NCI-H1436 (cell line): ENCODE data around the gene LTA.
"Not testable (repeated sequence)": the region's sequence is repeated elsewhere in the genome, so short reads cannot be mapped to it uniquely, and the experiment has no call there.

Experiments
- DNase-seq: peaks from one replicate; lab custom pipeline; 2025; lab: John Stamatoyannopoulos, UW

Gene LTA

DNA sequence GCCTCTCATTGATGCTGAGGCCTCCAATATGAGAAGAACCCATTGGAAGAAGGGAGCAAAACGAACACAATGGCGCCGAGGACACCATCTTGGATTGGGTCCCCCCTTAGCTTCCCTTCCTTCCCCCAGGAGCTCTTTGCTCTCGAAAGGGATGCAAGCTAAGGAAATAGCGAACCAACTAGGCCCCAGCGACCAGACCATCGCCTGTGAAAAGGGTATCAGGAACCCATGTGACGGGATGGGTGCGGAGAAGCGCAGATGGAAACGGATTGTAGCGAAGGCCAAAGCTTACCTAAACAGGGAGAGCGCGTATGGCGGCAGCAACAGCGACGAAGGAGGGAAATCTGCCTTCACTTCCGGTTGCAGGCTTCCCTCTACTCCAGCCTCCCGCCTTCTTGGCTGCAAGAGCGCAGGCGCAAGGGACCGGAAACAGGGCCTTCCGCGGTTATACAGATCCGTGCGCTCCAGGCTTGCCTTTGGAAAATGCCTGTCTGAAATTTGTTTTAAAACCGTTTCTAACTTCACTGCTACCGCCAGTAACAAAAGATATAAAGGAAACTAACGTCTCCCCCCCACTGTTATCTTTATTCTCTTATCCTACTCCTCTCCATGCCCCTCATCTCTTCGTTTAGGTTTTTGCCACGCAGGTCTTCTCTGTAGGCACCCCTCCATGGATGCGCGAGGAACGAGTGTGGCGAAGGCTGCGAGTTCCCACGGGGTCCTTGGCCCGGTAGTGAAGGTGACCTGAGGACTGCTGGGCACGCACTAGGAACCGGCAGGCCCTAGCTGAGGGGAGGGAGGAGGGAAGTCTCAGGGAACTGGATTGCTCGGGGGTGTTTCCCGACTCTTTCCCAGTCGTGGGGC, 30.2 kb upstream of the LTA start, which contains the start of gene DDX39B:
Gene DDX39B, minus strand, starts transcription at position 346 of the 864 bp plus-strand sequence. CDS start 1,471 bp downstream, outside the sequence.
- DNase-seq, result peak; percentile 97

DNA sequence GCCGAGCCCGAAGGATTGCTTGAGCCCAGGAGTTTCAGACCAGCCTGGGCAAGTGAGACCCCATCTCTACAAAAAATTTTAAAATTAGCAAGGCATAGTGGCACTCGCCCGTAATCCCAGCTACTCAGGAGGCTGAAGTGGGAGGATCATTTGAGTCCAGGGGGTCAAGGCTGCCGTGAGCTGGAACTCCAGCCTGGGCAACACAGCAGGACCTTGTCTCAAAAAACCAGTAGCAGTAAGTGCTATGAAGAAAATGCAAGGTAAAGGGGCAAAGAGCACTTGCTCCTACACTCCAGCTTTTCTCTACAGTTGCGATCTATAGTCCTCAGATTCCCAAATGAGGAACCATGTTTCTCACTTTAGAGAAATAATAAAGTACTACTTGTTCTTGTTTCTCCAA, 28.4 kb upstream of the LTA start:
- no peak for DNase-seq

DNA sequence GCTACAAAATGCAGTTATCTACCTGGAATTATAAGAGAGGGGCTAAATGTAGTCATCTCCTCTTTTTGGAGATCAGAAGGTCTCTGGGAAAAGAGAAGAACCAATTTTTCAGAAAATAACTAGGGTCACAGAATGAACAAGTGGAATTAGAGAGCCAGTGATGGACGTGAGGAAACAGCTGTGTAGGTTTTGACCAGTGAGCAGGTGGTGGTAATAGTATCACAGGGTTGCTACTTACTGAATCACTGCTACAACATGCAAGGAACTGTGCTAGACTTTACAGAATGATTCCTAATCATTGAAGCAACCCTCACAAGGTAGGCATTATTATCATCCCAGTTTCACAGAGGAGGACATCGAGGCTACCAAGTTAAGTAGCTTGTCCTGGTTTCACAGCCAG, 27.4 kb upstream of the LTA start:
- no peak for DNase-seq

DNA sequence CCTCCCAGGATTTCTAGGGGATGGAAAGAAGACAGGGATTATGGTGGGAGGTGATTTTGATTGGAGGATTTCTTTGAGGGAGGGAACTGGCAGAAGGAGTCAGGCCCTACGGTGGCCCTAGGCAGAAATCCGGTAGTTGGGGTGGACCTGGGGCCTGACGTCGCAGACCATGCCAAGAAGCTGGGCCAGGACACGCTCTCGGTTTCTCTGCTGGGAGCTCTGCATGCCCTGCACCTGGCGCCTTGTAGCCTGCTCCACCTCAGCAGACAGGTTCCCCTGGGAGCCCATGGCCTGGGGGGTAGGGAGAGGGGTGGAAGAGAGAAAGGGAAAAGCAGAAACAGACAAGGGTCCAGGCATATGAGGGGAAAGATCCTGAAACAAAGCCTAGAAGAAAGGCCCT, 26.8 kb upstream of the LTA start:
- DNase-seq, result no peak

DNA sequence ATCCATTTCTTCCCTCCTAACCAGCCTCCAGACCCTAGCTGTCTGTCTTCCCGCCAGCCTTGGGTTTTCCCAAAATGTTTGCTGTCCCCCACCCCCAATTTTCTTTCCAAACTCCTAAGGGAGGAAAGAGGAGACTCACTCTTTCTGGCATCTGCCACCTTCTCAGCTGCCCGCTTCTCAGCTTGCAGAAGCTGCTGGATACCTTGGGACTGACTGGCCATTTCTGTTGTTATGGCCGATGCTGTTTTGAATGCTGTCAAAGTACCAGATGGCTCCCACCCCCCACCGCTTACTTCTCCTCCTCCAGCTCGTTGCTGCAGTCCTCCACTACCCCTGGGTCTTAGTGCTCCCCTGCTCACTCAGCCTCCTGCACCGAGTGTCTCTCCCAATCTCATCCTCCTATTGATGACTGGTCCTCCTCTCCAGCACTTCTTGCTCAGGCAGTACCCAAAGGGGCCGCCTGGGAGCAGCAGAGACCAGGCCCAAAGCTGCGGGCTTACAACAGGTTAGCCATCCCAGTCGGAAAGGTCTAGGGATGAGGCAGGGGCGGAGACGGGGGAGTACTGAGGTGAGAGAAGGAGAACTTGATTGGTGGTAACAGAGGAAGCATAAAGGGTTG, 25.6 kb upstream of the LTA start, which contains the start of gene ATP6V1G2:
Gene ATP6V1G2, minus strand, starts transcription at position 270 of the 619 bp plus-strand sequence. Its CDS starts 49 bp downstream, at position 221.
- DNase-seq, result peak; percentile 90

DNA sequence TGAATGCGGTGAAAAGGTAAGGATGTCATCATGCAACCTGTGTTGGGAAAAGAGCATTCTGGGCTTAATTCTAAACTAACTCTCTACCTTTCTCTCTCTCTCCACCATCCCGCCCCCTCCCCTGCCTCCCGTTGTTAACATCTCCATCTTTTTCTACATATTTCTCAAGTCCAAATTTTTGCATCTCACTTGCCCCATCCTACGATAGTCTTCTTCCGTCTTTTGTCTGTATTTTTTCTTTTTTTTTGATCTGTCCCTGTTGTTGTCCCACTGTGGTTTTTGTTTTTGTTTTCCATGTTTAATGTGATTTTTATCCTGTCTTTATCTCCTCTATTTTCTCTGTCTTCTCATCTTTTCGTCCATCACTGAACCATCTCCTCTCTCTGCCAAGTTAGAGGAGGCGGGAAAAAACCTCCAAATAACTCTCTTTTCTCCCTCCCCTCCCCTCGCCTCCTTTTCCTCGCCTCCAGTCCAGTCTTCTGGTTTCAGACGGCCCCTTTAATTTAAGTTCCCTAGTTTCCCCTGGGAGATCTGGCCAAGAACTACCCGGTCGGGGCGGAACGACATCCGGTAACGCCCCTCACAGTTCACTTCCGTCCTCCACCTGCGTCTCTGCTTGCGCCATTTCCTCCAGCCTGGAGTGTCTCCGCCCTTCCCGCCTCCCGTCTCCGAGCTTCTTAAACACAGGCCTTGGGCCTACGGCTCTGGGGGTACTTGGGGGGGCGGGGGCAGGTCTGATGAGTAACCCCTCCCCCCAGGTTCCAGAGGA, 24.9 kb upstream of the LTA start, which contains the start of gene NFKBIL1:
Gene NFKBIL1, plus strand, starts transcription at position 651 of the 769 bp plus-strand sequence. Its CDS starts 87 bp downstream, at position 738.
- DNase-seq, result peak; percentile 99

DNA sequence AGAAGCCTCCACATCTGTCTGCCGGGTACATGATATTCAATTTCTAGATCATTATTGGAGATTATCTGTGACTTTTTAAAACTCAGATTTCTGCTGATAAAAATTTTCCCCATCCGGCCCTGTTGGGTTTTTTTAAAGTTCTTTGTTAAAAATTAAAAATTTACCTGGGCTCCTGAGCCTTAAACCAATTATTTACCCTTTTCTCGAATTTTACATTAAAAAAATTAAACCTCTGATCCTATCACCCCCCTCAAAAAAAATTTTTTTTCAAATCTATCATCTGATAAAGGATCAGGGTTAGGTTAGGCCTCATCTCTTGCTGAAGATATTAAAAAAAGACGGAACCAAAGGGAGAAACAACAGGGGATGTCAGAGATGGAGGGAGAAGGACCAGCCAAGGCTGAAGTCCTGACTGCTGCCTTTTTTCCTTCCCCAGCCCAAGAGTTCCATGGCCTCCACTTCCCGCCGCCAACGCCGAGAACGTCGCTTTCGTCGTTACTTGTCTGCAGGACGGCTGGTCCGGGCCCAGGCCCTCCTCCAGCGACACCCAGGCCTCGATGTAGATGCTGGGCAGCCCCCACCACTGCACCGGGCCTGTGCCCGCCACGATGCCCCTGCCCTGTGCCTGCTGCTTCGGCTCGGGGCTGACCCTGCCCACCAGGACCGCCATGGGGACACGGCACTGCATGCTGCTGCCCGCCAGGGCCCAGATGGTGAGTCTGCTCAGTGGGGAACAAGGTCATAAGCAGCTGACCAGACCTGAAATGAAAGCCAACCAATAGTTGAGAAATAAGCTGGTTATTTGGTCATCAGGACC, 24.2 kb upstream of the LTA start:
- DNase-seq, result no peak

DNA sequence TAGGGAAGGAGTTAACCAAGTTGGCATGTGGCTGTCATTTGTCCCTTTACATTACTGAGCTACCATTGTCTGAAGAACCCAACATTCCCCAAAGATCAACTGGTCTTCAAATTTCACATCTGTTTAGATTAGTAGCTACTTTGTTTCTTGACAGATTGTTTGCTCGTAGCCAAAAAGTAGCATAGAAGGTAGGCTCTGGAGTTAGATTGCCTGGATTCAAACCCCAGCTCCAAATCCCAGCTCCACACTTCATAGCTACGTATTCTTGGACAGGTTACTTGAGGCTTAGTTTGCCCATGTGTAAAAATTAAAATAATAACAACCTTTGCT, 23.6 kb upstream of the LTA start:
- no peak for DNase-seq

DNA sequence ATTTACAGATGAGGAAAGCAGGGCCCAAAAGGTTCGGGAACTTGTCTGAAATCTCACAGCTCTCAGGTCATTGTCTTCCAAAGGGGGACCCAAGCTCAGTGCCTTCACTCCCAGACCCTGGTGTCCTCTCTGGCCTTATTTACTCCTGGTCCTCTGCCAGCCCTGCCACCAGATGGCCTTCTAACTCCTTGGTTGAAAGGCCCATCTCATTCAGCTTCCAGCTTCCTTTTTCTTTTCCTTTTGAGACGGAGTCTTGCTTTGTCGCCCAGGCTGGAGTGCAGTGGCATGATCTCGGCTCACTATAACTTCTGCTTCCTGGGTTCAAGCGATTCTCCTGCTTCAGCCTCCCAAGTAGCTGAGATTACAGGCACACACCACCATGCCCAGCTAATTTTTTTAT, 20.7 kb upstream of the LTA start:
- not testable (repeated sequence) for DNase-seq

DNA sequence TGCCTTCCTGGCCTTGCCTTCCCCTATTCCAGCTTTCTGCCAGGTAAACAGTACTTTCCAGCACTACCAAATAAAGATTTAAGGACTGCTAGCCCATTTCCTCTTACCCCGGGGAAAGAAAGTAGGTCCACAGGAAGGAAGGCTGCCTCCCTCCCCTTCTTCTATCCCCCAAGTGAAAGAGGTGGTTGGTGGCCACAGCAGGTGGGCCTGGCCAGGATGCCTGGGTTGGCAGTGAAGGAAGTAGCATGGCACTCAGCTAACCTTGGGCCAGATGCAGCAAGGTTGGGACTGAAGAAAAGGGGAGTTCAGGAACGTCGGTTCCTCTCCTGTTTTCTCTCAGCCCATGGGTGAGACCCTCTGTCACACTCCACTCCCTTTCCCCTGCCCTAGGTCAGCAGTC, 15.8 kb upstream of the LTA start:
- DNase-seq, result no peak

DNA sequence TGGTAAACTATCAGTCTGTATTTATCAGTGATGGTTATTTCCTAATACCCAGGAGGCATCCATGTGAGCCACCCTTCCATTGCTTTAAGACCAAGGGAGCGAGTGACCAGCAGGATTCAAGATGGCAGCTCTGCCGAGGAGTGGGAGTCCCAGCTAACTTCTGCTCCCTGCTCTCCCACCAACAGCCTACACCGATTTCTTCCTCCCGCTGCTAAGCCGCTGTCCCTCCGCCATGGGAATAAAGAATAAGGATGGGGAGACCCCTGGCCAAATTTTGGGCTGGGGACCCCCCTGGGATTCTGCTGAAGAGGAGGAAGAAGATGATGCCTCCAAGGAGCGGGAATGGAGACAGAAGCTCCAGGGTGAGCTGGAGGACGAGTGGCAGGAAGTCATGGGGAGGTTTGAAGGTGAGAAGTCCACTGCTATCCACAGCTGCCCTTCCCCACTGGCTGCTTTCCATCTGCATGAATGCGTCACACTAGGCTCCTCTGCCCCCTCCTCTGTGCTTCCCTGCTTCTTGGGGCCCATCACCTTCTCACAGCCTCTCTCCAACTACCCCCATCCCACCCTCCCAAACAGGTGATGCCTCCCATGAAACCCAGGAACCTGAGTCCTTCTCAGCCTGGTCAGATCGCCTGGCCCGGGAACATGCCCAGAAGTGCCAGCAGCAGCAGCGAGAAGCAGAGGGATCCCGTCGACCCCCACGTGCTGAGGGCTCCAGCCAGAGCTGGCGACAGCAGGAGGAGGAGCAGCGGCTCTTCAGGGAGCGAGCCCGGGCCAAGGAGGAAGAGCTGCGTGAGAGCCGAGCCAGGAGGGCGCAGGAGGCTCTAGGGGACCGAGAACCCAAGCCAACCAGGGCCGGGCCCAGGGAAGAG, 14.4 kb upstream of the LTA start:
- no peak for DNase-seq

DNA sequence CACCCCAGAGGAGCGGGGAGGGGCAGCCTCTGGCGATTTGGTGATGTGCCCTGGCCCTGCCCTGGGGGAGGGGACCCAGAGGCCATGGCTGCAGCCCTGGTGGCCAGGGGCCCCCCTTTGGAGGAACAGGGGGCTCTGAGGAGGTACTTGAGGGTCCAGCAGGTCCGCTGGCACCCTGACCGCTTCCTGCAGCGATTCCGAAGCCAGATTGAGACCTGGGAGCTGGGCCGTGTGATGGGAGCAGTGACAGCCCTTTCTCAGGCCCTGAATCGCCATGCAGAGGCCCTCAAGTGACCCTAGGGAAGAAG, 13.8 kb upstream of the LTA start:
- DNase-seq, result no peak

DNA sequence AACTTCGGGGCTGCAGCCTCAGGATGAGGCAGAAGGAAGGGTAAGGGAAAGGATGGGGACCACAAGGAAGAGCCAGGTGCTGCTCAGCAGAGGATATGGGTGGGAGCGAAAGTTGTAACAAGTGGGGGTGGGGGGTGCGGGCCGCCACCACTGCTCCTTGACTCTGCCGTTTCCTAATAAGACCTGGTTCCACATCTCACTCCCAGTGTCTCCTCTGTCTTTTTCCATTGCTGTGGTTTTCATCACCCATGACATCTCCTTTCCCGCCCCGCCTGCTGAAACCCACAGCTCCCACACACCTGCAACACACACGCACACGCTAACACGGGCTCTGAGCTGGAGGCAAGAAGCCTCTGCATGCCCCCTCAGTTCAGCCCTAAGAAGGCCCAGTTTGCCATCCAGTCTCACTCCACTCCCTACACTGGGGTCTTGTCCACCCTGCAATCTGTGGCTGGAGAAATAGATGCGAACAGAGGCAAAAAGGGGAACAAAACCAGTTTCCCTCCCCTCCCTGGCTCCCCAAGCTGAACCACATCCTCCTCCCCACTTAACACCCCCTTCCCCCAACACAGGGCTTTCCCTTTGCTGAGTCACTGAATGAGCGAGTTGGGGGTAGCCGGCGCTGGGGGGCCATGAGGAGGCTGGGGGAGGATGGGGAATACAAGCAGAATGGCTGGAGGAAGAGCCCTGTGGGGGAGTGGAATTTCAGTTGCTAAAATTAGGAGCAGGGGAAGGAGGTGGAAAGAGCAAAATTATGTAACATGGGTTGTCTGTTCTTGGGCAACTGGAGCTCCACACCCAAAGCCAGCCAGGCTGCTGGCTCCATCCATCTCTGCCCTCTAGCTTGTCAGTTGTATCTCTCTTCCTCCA, 13.2 kb upstream of the LTA start:
- DNase-seq, result no peak

DNA sequence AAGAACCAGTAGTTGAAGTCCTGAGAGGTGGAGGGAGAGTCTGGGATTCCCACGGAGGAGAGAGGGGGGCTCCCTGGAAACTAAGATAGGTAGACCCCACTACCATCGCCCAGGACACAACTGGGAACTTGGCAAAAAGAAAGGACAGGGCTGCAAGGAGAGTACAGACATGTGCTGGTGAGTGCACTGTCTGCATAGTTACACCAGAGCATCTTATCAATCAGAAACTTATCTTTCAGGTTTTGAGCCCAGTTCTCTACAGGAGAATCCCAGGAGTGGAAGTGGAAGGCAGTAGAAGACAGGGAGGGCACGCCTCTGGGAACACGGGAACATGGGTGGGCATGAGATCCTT, 12.5 kb upstream of the LTA start:
- no peak for DNase-seq

DNA sequence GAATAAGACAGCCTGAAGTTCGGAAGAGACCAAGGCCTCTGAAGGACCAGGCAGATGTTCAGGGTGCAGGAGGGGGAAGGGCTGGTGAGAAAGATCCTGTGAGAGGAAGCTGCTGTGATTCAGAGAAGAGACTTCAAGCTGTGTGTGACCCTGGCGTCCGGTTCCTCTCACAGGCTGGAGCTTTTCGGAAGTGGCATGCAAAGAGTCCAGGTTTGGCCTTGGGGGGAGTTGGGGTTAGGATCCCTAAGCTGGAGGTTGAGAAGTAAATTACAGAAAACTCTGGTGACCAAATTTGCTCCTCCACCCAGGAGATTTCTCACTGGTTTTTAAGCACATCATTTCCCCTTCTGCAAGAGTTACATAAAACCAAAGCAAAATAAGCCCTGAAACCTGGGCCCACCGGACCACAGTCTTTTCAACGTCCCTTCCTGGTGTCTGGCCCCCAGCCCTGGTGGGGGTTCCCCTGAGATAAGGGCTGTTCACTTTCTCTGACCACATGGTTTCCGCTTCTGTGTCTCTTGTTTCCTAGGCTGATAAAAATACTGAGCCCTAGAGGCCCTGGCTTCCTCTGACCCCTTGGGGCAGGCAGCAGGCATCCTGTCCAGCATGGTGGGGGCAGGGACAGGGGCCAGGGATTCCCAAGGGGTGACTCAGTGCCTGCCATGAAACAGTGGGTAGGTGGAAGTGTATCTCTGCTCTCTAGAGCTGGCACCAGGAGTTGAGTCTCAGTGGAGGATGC, 12.0 kb upstream of the LTA start:
- DNase-seq, result no peak

DNA sequence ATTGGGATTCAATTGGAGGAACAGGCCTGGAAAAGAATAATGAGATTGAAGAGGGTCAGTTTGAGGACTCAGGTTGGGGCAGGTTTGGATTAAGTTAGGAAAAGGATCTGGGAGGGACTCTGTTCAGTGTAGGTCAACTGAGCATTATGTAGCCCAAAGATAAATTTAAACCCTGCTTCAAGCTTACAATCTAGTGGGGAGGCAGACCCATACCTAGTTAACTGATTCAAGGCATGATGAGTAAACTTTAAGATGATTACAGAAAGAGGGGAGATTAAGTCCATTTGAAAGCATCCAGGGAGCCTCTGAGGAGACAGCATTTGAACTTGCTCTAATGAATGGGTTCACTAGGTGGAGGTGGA, 11.4 kb upstream of the LTA start:
- no peak for DNase-seq

DNA sequence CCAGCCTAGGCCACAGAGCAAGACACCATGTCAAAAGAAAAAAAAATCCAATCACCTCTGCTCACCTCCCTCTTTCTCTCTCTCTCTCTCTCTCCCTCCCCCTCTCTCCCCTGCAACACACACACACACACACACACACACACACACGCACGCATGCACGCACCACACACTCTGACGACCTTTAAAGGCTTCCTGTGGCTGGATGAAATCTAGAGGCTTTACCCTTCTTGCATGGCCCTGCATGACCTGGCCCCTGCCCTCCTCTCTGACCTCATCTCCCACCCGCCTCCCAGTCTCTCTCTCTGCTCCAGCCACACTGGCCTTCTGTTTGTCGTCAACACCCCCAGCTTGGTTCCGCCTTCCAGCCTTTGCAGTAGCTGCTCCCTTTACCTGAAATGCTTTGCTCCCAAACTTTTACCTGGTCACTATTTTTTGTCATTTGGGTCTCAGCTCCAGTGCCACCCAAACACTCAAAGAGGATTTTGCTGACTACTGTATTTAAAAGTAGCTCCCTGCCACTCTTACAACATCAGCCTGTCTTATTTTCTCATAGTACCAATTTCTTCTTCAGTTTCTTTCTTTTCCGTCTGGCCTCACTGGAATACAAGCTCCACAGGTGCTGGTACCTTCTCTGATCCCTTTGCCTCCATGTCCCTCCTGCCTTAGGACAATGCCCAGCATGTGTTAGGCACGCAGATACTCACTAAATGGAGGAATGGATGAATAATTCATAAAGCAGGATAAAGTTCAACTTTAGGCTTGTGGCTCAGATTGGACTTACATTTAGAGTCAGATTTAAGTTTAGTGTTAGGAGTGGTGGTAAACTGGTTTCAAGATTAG, 4.3 kb upstream of the LTA start:
- no peak for DNase-seq

DNA sequence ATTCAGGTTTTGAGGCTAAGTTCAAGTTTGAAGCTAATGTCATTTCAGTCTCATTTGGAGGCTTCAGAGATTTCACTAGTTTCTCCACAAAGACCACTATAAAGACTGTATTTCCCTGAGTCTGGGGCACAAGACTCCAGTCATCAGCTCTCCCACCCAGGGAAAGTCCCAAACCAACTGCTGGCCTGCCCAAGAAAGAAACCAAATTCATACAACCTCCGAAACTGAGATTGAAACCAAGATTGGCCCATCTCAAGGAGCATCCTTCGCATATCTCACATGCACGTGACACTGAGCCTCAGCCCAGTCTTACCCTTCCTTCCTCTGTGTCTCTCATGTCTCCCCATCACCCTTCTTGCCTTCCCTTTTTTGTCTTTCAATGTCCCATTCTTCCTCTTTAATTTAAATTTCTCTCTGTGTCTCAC, 3.5 kb upstream of the LTA start:
- no peak for DNase-seq
